H1 (cell line): Measurements from ENCODE around the gene TNFSF15. TPM values are rescaled to one million over a fixed set of nuclear protein-coding genes. Genes with fewer than 3 reads are reported as not detected.

Source experiments
- CTCF ChIA-PET: fragments of 300-600 bp; sonication (Branson Sonifier 250); formaldehyde crosslinking; loops from one replicate; lab custom pipeline; 2021; ENCODE audit not compliant: partially characterized antibody; lab: Charles Lee
- POLR2A ChIA-PET: fragments of 300-600 bp; sonication (Branson Sonifier 250); formaldehyde crosslinking; loops from one replicate; lab custom pipeline; 2021; ENCODE audit warnings: inconsistent platforms; ENCODE audit not compliant: partially characterized antibody; lab: Charles Lee
- DNase-seq, 2 experiments: peaks; one replicate each; pipeline versions ENCODE4 v3.0.0 to v3.0.0-alpha.2; 2010 to 2022; ENCODE audit warnings: low spot score in 2 of 2, low read depth in 1 of 2, mixed read lengths in 1 of 2
- FAIRE-seq: peaks from 2 replicates; lab custom pipeline; 2011; peaks lifted over from hg19 to GRCh38; lab: Jason Lieb, UNC
- H2AFZ ChIP-seq: 2 replicates; pipeline ENCODE4 v1.8.1; 2012; ENCODE audit warnings: low read length, inconsistent platforms
- H2AK5ac ChIP-seq: 2 replicates; pipeline ENCODE4 v1.6.1; 2013; ENCODE audit warnings: low read depth, low read length
- H2BK120ac ChIP-seq: replicated peaks from 2 replicates; pipeline ENCODE3; 2013; ENCODE audit warnings: low read depth, low read length, inconsistent platforms
- H2BK12ac ChIP-seq: 2 replicates; pipeline ENCODE4 v1.6.1; 2013; ENCODE audit warnings: low read depth, low read length
- H2BK15ac ChIP-seq: 2 replicates; pipeline ENCODE4 v1.6.1; 2013; ENCODE audit warnings: low read length
- H2BK20ac ChIP-seq: 2 replicates; pipeline ENCODE4 v1.6.1; 2013; ENCODE audit warnings: low read length
- H2BK5ac ChIP-seq: 2 replicates; pipeline ENCODE4 v1.6.1; 2013; ENCODE audit warnings: low read depth, low read length
- H3K14ac ChIP-seq: 2 replicates; pipeline ENCODE4 v1.6.1; 2013; ENCODE audit warnings: inconsistent platforms; ENCODE audit not compliant: insufficient read length
- H3K18ac ChIP-seq: 2 replicates; pipeline ENCODE4 v1.6.1; 2013; ENCODE audit warnings: low read length; ENCODE audit errors: extremely low read depth
- H3K23ac ChIP-seq: 2 replicates; pipeline ENCODE4 v1.6.1; 2013; ENCODE audit warnings: inconsistent platforms; ENCODE audit not compliant: insufficient read length
- H3K23me2 ChIP-seq: 2 replicates; pipeline ENCODE4 v1.6.1; 2013; ENCODE audit warnings: low read depth, low read length
- H3K27ac ChIP-seq: 2 replicates; pipeline ENCODE4 v1.6.1; 2011; ENCODE audit warnings: low read depth, low read length, inconsistent platforms
- H3K27me3 ChIP-seq, 4 experiments: replicated peaks in 1 of 4; 1 replicate in 1 of 4; 2 replicates in 3 of 4; pipeline versions ENCODE4 v1.6.1 to v1.8.1; 2011 to 2013; ENCODE audit warnings: low read length in 3 of 4, mild to moderate bottlenecking in 3 of 4, inconsistent platforms in 2 of 4, mixed read lengths in 2 of 4, moderate library complexity in 1 of 4; ENCODE audit not compliant: control insufficient read depth in 3 of 4, insufficient read depth in 3 of 4; ENCODE audit errors: extremely low read depth in 1 of 4
- H3K36me3 ChIP-seq, 4 experiments: 2 replicates each; pipeline versions ENCODE4 v1.6.1 to v1.8.1; 2011 to 2013; ENCODE audit warnings: mild to moderate bottlenecking in 4 of 4, low read length in 3 of 4, moderate library complexity in 2 of 4, control low read depth in 1 of 4, inconsistent platforms in 1 of 4; ENCODE audit not compliant: insufficient read depth in 4 of 4, control insufficient read depth in 2 of 4
- H3K4ac ChIP-seq: replicated peaks from 2 replicates; pipeline ENCODE3; 2013; ENCODE audit warnings: low read length, low read depth, mixed read lengths, inconsistent platforms; ENCODE audit not compliant: insufficient read length
- H3K4me1 ChIP-seq, 4 experiments: replicated peaks in 1 of 4; 1 replicate in 1 of 4; 2 replicates in 3 of 4; pipeline versions ENCODE4 v1.6.1 to v1.8.1; 2011 to 2013; ENCODE audit warnings: low read length in 3 of 4, inconsistent platforms in 2 of 4, mixed read lengths in 1 of 4; ENCODE audit not compliant: insufficient read depth in 4 of 4, control insufficient read depth in 3 of 4
- H3K4me2 ChIP-seq, 2 experiments: 2 replicates each; pipeline versions ENCODE4 v1.6.1 to v1.8.1; 2011 to 2013; ENCODE audit warnings: low read depth in 2 of 2, low read length in 2 of 2, control low read depth in 1 of 2, inconsistent platforms in 1 of 2, mild to moderate bottlenecking in 1 of 2; ENCODE audit not compliant: insufficient read depth in 1 of 2
- H3K4me3 ChIP-seq, 4 experiments: fragments of 200-600, 300-600 bp in 1 of 4; sonication (generic), shearing (Covaris generic), sonication (Bioruptor Twin) in 1 of 4; 2 replicates each; pipeline versions ENCODE4 v1.5.1 to v1.8.1; 2011 to 2016; ENCODE audit warnings: low read length in 4 of 4, low read depth in 3 of 4, control low read depth in 2 of 4, inconsistent platforms in 2 of 4, mild to moderate bottlenecking in 2 of 4, mixed read lengths in 1 of 4, moderate library complexity in 1 of 4; ENCODE audit not compliant: insufficient read depth in 2 of 4; ENCODE audit errors: extremely low read depth in 1 of 4
- H3K56ac ChIP-seq: replicated peaks from 2 replicates; pipeline ENCODE3; 2013; ENCODE audit warnings: low read depth, mild to moderate bottlenecking, mixed read lengths, low read length, inconsistent platforms; ENCODE audit not compliant: insufficient read length
- H3K79me1 ChIP-seq: 2 replicates; pipeline ENCODE4 v1.6.1; 2013; ENCODE audit warnings: low read depth, low read length, control low read depth
- H3K79me2 ChIP-seq, 2 experiments: 2 replicates each; pipeline versions ENCODE4 v1.6.1 to v1.8.1; 2012 to 2013; ENCODE audit warnings: low read length in 2 of 2, mild to moderate bottlenecking in 2 of 2, inconsistent platforms in 1 of 2; ENCODE audit not compliant: insufficient read depth in 2 of 2, control insufficient read depth in 1 of 2
- H3K9ac ChIP-seq, 4 experiments: replicated peaks in 1 of 4; 1 replicate in 1 of 4; 2 replicates in 3 of 4; pipeline versions ENCODE4 v1.6.1 to v1.8.1; 2011 to 2013; ENCODE audit warnings: low read depth in 3 of 4, low read length in 3 of 4, control low read depth in 2 of 4, mild to moderate bottlenecking in 2 of 4, moderate library complexity in 2 of 4, inconsistent platforms in 1 of 4; ENCODE audit errors: extremely low read depth in 1 of 4
- H3K9me3 ChIP-seq, 2 experiments: 2 replicates each; pipeline versions ENCODE4 v1.6.1 to v1.8.1; 2012 to 2013; ENCODE audit warnings: mild to moderate bottlenecking in 2 of 2, moderate library complexity in 2 of 2, control low read depth in 1 of 2, inconsistent platforms in 1 of 2, low read depth in 1 of 2, low read length in 1 of 2, mixed read lengths in 1 of 2; ENCODE audit not compliant: insufficient read depth in 2 of 2
- H4K20me1 ChIP-seq, 2 experiments: replicated peaks in 1 of 2; 2 replicates each; pipeline versions ENCODE3 to v1.8.1; 2011 to 2013; ENCODE audit warnings: inconsistent platforms in 2 of 2, low read length in 2 of 2, mild to moderate bottlenecking in 1 of 2; ENCODE audit not compliant: insufficient read depth in 2 of 2, control insufficient read depth in 1 of 2
- H4K5ac ChIP-seq: 2 replicates; pipeline ENCODE4 v1.6.1; 2013; ENCODE audit warnings: low read length, low read depth, mixed read lengths, inconsistent platforms; ENCODE audit not compliant: insufficient read length
- H4K8ac ChIP-seq: 2 replicates; pipeline ENCODE4 v1.8.0; 2013; ENCODE audit warnings: mild to moderate bottlenecking, moderate library complexity, low read length, inconsistent platforms; ENCODE audit not compliant: insufficient read depth; ENCODE audit errors: extremely low read depth
- H4K91ac ChIP-seq: replicated peaks from 2 replicates; pipeline ENCODE3; 2013; ENCODE audit warnings: low read length, mixed read lengths, inconsistent platforms; ENCODE audit not compliant: insufficient read length
- FOSL1 ChIP-seq: IDR thresholded peaks from 2 replicates; pipeline ENCODE4 v1.6.1; 2011; ENCODE audit warnings: mild to moderate bottlenecking, low read depth, low read length, moderate library complexity; ENCODE audit not compliant: insufficient read depth
- WGBS, 2 experiments: shearing (Covaris generic) in 1 of 2; methylation state at CpG; one replicate each; pipeline versions ENCODE4 v1.1.6 to v1.1.7; 2013 to 2015; ENCODE audit warnings: low lambda C conversion rate in 2 of 2, mixed read lengths in 2 of 2, inconsistent platforms in 1 of 2, low coverage in 1 of 2, missing lambda C conversion rate in 1 of 2; ENCODE audit not compliant: insufficient replicate concordance in 2 of 2, insufficient coverage in 1 of 2, insufficient read length in 1 of 2; ENCODE audit errors: extremely low coverage in 1 of 2, missing lambda C conversion rate in 1 of 2; 5-methylcytosine and 5-hydroxymethylcytosine counted together
- polyA plus RNA-seq, 7 experiments: library from polyadenylated mRNA; depleted of rRNA in 3 of 7; stranded (reverse) in 5 of 7; unstranded in 2 of 7; fragments of >200 nt in 5 of 7; fragments of 200-250 nt in 2 of 7; gene quantifications; 1 replicate in 5 of 7; 2 replicates in 1 of 7; 4 replicates in 1 of 7; pipeline versions ENCODE4 v1.2.1 to v1.2.3, GENCODE V29; 2011 to 2013; ENCODE audit warnings: missing spikeins in 2 of 7, mixed read lengths in 2 of 7
- total RNA-seq: library from RNA; stranded (reverse); fragmentation: NEBNext Ultra II Directional; extraction: Animal tissue kit (Norgen Biotek cat#: 25700); gene quantifications from 2 replicates; pipeline ENCODE4 v1.2.1, GENCODE V29; 2021
- TF ChIP-seq, protein P1 (sequence below): IDR thresholded peaks from 2 replicates; pipeline ENCODE4 v1.6.1; 2011; ENCODE audit warnings: low read length, improper control_type of control experiment
- TF ChIP-seq, protein P2 (sequence below): IDR thresholded peaks from 2 replicates; pipeline ENCODE4 v1.6.1; 2012; ENCODE audit warnings: inconsistent platforms

The TNFSF15 gene
- total and polyA plus RNA-seq, 2 of the 8 experiments (the other 6 are each of a cell fraction or from before 2014, with no cell fraction given) = 0.09 to 0.17 TPM

DNA sequence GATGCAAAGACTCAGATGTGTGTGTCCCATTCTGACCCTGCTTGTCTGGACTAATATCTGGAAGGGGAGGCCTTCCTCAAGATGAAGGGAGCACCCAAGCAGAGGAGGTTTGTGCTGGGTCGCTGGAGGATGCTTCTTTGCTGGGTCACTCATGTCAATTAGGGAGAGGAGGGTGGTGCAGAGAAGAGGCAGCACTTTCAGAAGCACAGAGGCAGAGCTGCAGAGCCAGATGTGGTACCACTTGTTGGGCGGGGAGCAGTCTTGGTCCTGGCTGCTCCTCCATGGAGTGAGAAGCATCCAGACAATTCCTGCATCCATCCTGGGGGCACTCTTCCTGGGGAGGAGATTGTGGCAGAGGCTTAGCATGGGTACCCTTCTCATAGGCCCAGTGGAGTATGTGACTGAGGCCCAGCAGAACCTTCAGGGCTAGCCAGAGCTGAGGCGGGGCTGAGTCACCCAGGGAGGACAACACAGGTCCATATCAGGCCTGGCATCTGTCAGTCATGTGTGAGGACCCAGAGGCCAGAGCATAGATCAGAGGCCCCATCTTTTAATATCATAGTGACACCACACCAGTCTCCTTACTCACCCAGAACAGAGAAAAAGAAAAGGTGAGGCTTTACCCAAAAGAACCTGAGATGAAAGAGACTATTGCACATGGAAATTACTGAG lies 59.8 kb downstream of the TNFSF15 start:
- Histone ChIP-seq H4K5ac (no peak overlapping the region), H3K79me1 (no peaks in the 10 kb centered on the region), H3K9ac (no peak overlapping the region), H3K4me2 (no peak overlapping the region), H2AK5ac (0 out of 2 replicates have a peak overlapping the region, but pooled peaks have one; percentile 42), H4K20me1 (no peaks in the 10 kb centered on the region), H3K27me3 (no peaks in the 10 kb centered on the region), H2BK15ac (no peak overlapping the region), H2BK5ac (no peak overlapping the region), H3K23ac (no peak overlapping the region), H3K4ac (no peak overlapping the region), H2BK20ac (no peak overlapping the region), H3K23me2 (no peaks in the 10 kb centered on the region), H3K36me3 (no peaks in the 10 kb centered on the region), H3K56ac (no peak overlapping the region), H2BK12ac (no peak overlapping the region), H4K8ac (no peak overlapping the region), H3K9me3 (no peaks in the 10 kb centered on the region), H3K79me2 (no peaks in the 10 kb centered on the region), H3K4me1 (no peaks in the 10 kb centered on the region), H3K4me3 (no peak overlapping the region), H3K14ac (no peak overlapping the region), H3K18ac (no peak overlapping the region), H2BK120ac (no peak overlapping the region), H3K27ac (no peak overlapping the region), H4K91ac (no peak overlapping the region), H2AFZ (no peak overlapping the region)
- DNase-seq = no peak
- ChIA-PET POLR2A (no interaction called here), CTCF (interaction anchor here (1.4 to 14.7 kb wide), 3 partner anchors 161 to 167 kb away, joined by 4 to 269 read pairs (median 13); no protein-coding TSS in a partner anchor)
- WGBS, 2 experiments = 84% methylated on average over 3 of the region's 3 CpGs; no CpG with 5 or more reads in 1 of the 2 experiments
- FAIRE-seq = no peak
- TF ChIP-seq, protein P1, sequence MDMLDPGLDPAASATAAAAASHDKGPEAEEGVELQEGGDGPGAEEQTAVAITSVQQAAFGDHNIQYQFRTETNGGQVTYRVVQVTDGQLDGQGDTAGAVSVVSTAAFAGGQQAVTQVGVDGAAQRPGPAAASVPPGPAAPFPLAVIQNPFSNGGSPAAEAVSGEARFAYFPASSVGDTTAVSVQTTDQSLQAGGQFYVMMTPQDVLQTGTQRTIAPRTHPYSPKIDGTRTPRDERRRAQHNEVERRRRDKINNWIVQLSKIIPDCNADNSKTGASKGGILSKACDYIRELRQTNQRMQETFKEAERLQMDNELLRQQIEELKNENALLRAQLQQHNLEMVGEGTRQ = no peak
- TF ChIP-seq FOSL1 = no peak
- TF ChIP-seq, protein P2, sequence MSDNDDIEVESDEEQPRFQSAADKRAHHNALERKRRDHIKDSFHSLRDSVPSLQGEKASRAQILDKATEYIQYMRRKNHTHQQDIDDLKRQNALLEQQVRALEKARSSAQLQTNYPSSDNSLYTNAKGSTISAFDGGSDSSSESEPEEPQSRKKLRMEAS = no peak
